ENCODE results near the gene ZFAND2B. TPM values are rescaled to one million over a fixed set of nuclear protein-coding genes. Genes with fewer than 3 reads are reported as not detected.

Gene ZFAND2B
- polyA plus RNA-seq, 1 donor (not counting 4 experiments of a cell fraction or from before 2014, with no cell fraction given), result 23.2 TPM

DNA sequence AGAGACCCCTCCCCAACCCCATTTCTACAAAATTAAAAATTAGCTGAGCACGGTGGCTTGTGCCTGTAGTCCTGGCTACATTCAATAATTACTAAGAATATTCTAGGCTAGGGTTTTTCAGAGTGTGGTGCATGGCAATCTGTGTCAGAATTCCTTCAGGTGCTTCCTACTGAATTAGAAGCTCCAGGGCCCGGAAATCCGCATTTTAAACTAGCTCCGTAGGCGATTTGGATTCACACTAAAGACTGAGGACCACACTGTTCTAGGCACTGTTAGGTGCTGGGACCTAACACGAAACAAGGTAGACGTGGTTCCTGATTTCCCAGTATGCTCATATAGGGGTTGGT, 628 bp upstream of the ZFAND2B start:
- Histone ChIP-seq H3K27me3 (ENCODE audit: control insufficient read depth, extremely low read depth, insufficient read depth, low read length) (no peaks in the 10 kb centered on the region), H2AFZ (ENCODE audit: control insufficient read depth, low read length) (peak overlapping the region; percentile 89), H3K9me3 (ENCODE audit: control insufficient read depth, low read depth, low read length) (no peaks in the 10 kb centered on the region), H3K9ac (ENCODE audit: control insufficient read depth, extremely low read depth, insufficient read depth, low read length) (peak overlapping the region; percentile 70), H3K9me1 (ENCODE audit: control insufficient read depth, extremely low read depth, insufficient read depth, low read length) (no peaks in the 10 kb centered on the region), H3K27ac (ENCODE audit: control insufficient read depth, insufficient read depth, low read length) (no peak overlapping the region), H3K4me1 (ENCODE audit: control insufficient read depth, extremely low read depth, insufficient read depth, low read length) (peaks cover 16% of the 10 kb centered on the region), H3K79me2 (ENCODE audit: control insufficient read depth, insufficient read depth, low read length) (no peaks in the 10 kb centered on the region), H3K4me2 (ENCODE audit: control insufficient read depth, extremely low read depth, insufficient read depth, low read depth, low read length) (peak overlapping the region; percentile 83), H3K4me3 (ENCODE audit: control insufficient read depth in 2 of 3, extremely low read depth in 1 of 3, insufficient read depth in 2 of 3, low read depth in 1 of 3, low read length in 3 of 3) (peak overlapping the region; percentile 45 to 66 (median 62)), H3K36me3 (ENCODE audit: control insufficient read depth in 2 of 2, extremely low read depth in 1 of 2, insufficient read depth in 2 of 2, low read length in 2 of 2) (peaks cover 7 to 13% of the 10 kb centered on the region in 2 experiments), H4K20me1 (ENCODE audit: control insufficient read depth, extremely low read depth, insufficient read depth, low read length) (no peaks in the 10 kb centered on the region)
- dilution Hi-C loops (cut with MboI; ENCODE audit: extremely low pct_ligation_motif_present, low sequenced_read_pairs), result no loop called here
- no peak for TF ChIP-seq EZH2 (IDR thresholded peaks at IDR 0.05; ENCODE audit: low read length)
- TF ChIP-seq, protein P1, sequence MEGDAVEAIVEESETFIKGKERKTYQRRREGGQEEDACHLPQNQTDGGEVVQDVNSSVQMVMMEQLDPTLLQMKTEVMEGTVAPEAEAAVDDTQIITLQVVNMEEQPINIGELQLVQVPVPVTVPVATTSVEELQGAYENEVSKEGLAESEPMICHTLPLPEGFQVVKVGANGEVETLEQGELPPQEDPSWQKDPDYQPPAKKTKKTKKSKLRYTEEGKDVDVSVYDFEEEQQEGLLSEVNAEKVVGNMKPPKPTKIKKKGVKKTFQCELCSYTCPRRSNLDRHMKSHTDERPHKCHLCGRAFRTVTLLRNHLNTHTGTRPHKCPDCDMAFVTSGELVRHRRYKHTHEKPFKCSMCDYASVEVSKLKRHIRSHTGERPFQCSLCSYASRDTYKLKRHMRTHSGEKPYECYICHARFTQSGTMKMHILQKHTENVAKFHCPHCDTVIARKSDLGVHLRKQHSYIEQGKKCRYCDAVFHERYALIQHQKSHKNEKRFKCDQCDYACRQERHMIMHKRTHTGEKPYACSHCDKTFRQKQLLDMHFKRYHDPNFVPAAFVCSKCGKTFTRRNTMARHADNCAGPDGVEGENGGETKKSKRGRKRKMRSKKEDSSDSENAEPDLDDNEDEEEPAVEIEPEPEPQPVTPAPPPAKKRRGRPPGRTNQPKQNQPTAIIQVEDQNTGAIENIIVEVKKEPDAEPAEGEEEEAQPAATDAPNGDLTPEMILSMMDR (optimal IDR thresholded peaks at IDR 0.05 in 1 of 3, IDR thresholded peaks at IDR 0.05 in 1 of 3, conservative IDR thresholded peaks at IDR 0.05 in 1 of 3; ENCODE audit: extremely low read depth in 1 of 3, insufficient read depth in 2 of 3, low read length in 3 of 3), result no peak
- peak; percentile 55 for FAIRE-seq
- DNase-seq (ENCODE audit: low read depth, low spot score), result no peak

DNA sequence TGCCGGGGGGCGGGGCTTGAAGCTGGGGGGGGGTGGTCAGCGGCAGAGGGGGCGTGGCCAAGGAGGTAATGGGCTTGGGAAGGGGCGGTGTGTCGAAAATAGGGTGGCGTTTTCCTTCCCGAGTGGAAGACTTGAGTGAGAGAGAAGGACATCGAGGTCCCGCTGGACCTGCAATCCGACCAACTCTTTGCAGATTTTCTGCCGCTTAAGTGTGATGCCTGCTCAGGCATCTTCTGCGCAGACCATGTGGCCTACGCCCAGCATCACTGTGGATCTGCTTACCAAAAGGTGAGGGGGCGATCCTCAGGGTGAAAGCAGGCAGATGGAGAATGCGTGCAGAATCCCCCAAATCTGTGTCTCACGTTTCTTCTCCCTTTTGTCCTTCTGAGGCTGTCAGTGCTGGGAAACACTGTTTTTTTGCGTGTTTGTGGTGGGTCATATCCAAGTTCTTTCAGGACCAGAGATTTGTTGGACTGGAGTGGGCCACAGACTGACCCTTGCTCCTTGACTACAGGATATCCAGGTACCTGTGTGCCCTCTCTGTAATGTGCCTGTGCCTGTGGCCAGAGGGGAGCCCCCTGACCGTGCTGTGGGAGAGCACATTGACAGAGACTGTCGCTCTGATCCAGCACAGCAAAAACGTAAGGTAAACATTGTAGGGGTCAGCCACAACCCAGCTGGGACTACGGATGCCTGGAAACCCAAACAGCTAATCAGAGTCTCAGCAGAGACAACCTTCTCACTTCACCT, 727 bp downstream of the ZFAND2B start:
- peaks cover 16% of the 10 kb centered on the region for H3K4me1 ChIP-seq (ENCODE audit: control insufficient read depth, extremely low read depth, insufficient read depth, low read length)
- H2AFZ ChIP-seq (ENCODE audit: control insufficient read depth, low read length), result peak overlapping the region; percentile 16
- peak overlapping the region; percentile 84 for H3K4me2 ChIP-seq (ENCODE audit: control insufficient read depth, extremely low read depth, insufficient read depth, low read depth, low read length)
- H4K20me1 ChIP-seq (ENCODE audit: control insufficient read depth, extremely low read depth, insufficient read depth, low read length), result no peaks in the 10 kb centered on the region
- H3K9me3 ChIP-seq (ENCODE audit: control insufficient read depth, low read depth, low read length), result no peaks in the 10 kb centered on the region
- no peak for DNase-seq (ENCODE audit: low read depth, low spot score)
- FAIRE-seq, result no peak
- dilution Hi-C loops (cut with MboI; ENCODE audit: extremely low pct_ligation_motif_present, low sequenced_read_pairs), result no loop called here
- H3K9me1 ChIP-seq (ENCODE audit: control insufficient read depth, extremely low read depth, insufficient read depth, low read length), result no peaks in the 10 kb centered on the region
- peak overlapping the region; percentile 26 for H3K9ac ChIP-seq (ENCODE audit: control insufficient read depth, extremely low read depth, insufficient read depth, low read length)
- TF ChIP-seq EZH2 (IDR thresholded peaks at IDR 0.05; ENCODE audit: low read length), result no peak
- TF ChIP-seq, protein P1 (optimal IDR thresholded peaks at IDR 0.05 in 1 of 3, IDR thresholded peaks at IDR 0.05 in 1 of 3, conservative IDR thresholded peaks at IDR 0.05 in 1 of 3; ENCODE audit: extremely low read depth in 1 of 3, insufficient read depth in 2 of 3, low read length in 3 of 3), result no peak
- H3K79me2 ChIP-seq (ENCODE audit: control insufficient read depth, insufficient read depth, low read length), result no peaks in the 10 kb centered on the region
- no peaks in the 10 kb centered on the region for H3K27me3 ChIP-seq (ENCODE audit: control insufficient read depth, extremely low read depth, insufficient read depth, low read length)
- H3K27ac ChIP-seq (ENCODE audit: control insufficient read depth, insufficient read depth, low read length), result no peak overlapping the region
- peak overlapping the region; percentile 45 to 63 (median 62) for H3K4me3 ChIP-seq (ENCODE audit: control insufficient read depth in 2 of 3, extremely low read depth in 1 of 3, insufficient read depth in 2 of 3, low read depth in 1 of 3, low read length in 3 of 3)
- H3K36me3 ChIP-seq (ENCODE audit: control insufficient read depth in 2 of 2, extremely low read depth in 1 of 2, insufficient read depth in 2 of 2, low read length in 2 of 2), result peaks cover 10 to 17% of the 10 kb centered on the region in 2 experiments
